Measurements from ENCODE around the gene OOSP4B. TPM values are rescaled to one million over a fixed set of nuclear protein-coding genes. Genes with fewer than 3 reads are reported as not detected.

The OOSP4B gene
- polyA plus RNA-seq, 1 donor (not counting 4 experiments of a cell fraction or from before 2014, with no cell fraction given), result not detected

DNA sequence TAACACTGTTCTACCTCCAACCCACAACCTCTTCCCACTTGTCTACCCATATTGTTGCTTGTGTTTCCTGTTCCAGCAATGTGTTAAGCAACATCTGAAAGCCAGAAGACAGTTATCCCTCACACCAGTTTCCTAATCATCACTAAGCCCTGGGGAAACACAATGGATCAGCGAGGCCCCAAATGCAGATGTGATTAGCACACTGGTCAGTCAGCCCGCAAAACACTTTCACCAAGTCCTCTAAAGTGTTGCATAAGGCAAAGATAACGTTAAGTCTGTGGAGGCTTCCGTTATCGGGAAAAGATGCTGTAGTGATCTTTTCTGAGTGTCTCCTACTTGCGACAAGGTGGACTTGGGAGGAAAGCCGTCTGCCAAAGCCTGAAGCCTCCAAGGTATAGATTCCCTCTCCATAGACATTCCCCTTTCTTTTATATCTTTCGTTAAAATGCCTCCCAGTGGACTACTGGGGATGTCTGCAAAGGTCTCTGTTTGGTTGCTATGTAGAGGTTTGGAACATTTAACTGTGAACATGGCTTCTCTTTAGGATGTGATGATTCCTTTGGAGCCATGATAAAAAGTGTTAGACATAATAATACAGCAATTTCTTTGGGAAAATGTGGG lies 39.5 kb downstream of the OOSP4B start, which contains the start of gene MS4A3:
TSS of gene MS4A3 (plus strand) at position 317 of the 621 bp plus-strand sequence. CDS start 4,496 bp downstream, outside the sequence.
- Histone ChIP-seq H3K4me1 (ENCODE audit: control insufficient read depth, extremely low read depth, insufficient read depth, low read length) (no peaks in the 10 kb centered on the region), H3K9me3 (ENCODE audit: control insufficient read depth, low read depth, low read length) (no peaks in the 10 kb centered on the region), H3K27ac (ENCODE audit: control insufficient read depth, insufficient read depth, low read length) (no peak within 1 kb of the TSS), H3K27me3 (ENCODE audit: control insufficient read depth, extremely low read depth, insufficient read depth, low read length) (no peaks in the 10 kb centered on the region), H3K79me2 (ENCODE audit: control insufficient read depth, insufficient read depth, low read length) (no peaks in the 10 kb centered on the region), H3K9me1 (ENCODE audit: control insufficient read depth, extremely low read depth, insufficient read depth, low read length) (no peaks in the 10 kb centered on the region), H3K9ac (ENCODE audit: control insufficient read depth, extremely low read depth, insufficient read depth, low read length) (no peak within 1 kb of the TSS), H4K20me1 (ENCODE audit: control insufficient read depth, extremely low read depth, insufficient read depth, low read length) (no peaks in the 10 kb centered on the region), H3K36me3 (ENCODE audit: control insufficient read depth in 2 of 2, extremely low read depth in 1 of 2, insufficient read depth in 2 of 2, low read length in 2 of 2) (no peaks in the 10 kb centered on the region), H3K4me2 (ENCODE audit: control insufficient read depth, extremely low read depth, insufficient read depth, low read depth, low read length) (no peak within 1 kb of the TSS), H3K4me3 (ENCODE audit: control insufficient read depth in 2 of 3, extremely low read depth in 1 of 3, insufficient read depth in 2 of 3, low read depth in 1 of 3, low read length in 3 of 3) (no peak within 1 kb of the TSS), H2AFZ (ENCODE audit: control insufficient read depth, low read length) (no peak within 1 kb of the TSS)
- dilution Hi-C loops (cut with MboI; ENCODE audit: extremely low pct_ligation_motif_present, low sequenced_read_pairs), result no loop called here
- DNase-seq (ENCODE audit: low read depth, low spot score), result no peak
- no peak for FAIRE-seq
- TF ChIP-seq EZH2 (IDR thresholded peaks at IDR 0.05; ENCODE audit: low read length), result no peak
- TF ChIP-seq, protein P1, sequence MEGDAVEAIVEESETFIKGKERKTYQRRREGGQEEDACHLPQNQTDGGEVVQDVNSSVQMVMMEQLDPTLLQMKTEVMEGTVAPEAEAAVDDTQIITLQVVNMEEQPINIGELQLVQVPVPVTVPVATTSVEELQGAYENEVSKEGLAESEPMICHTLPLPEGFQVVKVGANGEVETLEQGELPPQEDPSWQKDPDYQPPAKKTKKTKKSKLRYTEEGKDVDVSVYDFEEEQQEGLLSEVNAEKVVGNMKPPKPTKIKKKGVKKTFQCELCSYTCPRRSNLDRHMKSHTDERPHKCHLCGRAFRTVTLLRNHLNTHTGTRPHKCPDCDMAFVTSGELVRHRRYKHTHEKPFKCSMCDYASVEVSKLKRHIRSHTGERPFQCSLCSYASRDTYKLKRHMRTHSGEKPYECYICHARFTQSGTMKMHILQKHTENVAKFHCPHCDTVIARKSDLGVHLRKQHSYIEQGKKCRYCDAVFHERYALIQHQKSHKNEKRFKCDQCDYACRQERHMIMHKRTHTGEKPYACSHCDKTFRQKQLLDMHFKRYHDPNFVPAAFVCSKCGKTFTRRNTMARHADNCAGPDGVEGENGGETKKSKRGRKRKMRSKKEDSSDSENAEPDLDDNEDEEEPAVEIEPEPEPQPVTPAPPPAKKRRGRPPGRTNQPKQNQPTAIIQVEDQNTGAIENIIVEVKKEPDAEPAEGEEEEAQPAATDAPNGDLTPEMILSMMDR (optimal IDR thresholded peaks at IDR 0.05 in 1 of 3, IDR thresholded peaks at IDR 0.05 in 1 of 3, conservative IDR thresholded peaks at IDR 0.05 in 1 of 3; ENCODE audit: extremely low read depth in 1 of 3, insufficient read depth in 2 of 3, low read length in 3 of 3), result no peak

DNA sequence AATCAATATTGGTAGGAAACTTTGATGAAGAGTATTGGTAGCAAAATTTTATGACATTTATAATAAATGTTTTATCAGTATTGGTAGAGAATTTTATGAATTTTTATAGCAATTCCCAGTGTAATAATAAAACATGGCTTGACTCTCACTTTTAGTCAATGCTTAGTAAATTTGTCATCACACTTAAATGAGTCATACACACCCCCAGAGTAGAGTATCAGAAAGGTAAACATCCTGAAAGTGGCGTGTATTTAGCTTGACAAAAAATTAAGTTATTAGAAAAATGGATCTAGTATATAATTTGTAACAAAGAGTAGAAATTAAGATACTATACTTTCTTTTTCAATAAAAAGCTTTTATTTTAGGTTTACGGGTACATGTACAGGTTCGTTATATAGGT lies 42.1 kb downstream of the OOSP4B start:
- Histone ChIP-seq H3K9me1 (ENCODE audit: control insufficient read depth, extremely low read depth, insufficient read depth, low read length) (no peaks in the 10 kb centered on the region), H4K20me1 (ENCODE audit: control insufficient read depth, extremely low read depth, insufficient read depth, low read length) (no peaks in the 10 kb centered on the region), H3K27ac (ENCODE audit: control insufficient read depth, insufficient read depth, low read length) (no peak overlapping the region), H3K9me3 (ENCODE audit: control insufficient read depth, low read depth, low read length) (no peaks in the 10 kb centered on the region), H3K4me2 (ENCODE audit: control insufficient read depth, extremely low read depth, insufficient read depth, low read depth, low read length) (no peak overlapping the region), H3K27me3 (ENCODE audit: control insufficient read depth, extremely low read depth, insufficient read depth, low read length) (no peaks in the 10 kb centered on the region), H3K36me3 (ENCODE audit: control insufficient read depth in 2 of 2, extremely low read depth in 1 of 2, insufficient read depth in 2 of 2, low read length in 2 of 2) (no peaks in the 10 kb centered on the region), H3K4me3 (ENCODE audit: control insufficient read depth in 2 of 3, extremely low read depth in 1 of 3, insufficient read depth in 2 of 3, low read depth in 1 of 3, low read length in 3 of 3) (no peak overlapping the region), H3K4me1 (ENCODE audit: control insufficient read depth, extremely low read depth, insufficient read depth, low read length) (no peaks in the 10 kb centered on the region), H2AFZ (ENCODE audit: control insufficient read depth, low read length) (no peak overlapping the region), H3K79me2 (ENCODE audit: control insufficient read depth, insufficient read depth, low read length) (no peaks in the 10 kb centered on the region), H3K9ac (ENCODE audit: control insufficient read depth, extremely low read depth, insufficient read depth, low read length) (no peak overlapping the region)
- dilution Hi-C loops (cut with MboI; ENCODE audit: extremely low pct_ligation_motif_present, low sequenced_read_pairs), result no loop called here
- FAIRE-seq, result no peak
- no peak for DNase-seq (ENCODE audit: low read depth, low spot score)
- TF ChIP-seq, protein P1 (optimal IDR thresholded peaks at IDR 0.05 in 1 of 3, IDR thresholded peaks at IDR 0.05 in 1 of 3, conservative IDR thresholded peaks at IDR 0.05 in 1 of 3; ENCODE audit: extremely low read depth in 1 of 3, insufficient read depth in 2 of 3, low read length in 3 of 3), result no peak
- TF ChIP-seq EZH2 (IDR thresholded peaks at IDR 0.05; ENCODE audit: low read length), result no peak
